Neural progenitor cell (in vitro differentiated cells): ENCODE results near the gene ENO2. TPM values are rescaled to one million over a fixed set of nuclear protein-coding genes. Genes with fewer than 3 reads are reported as not detected.

Experiments
- DNase-seq: peaks from one replicate; pipeline ENCODE4 v3.0.0-alpha.2; 2016; ENCODE audit warnings: low spot score
- H2AFZ ChIP-seq: fragments of 200-600 bp; sonication (generic); replicated peaks from 2 replicates; pipeline ENCODE4 v1.6.1; 2016; ENCODE audit warnings: antibody characterized with exemption
- H3F3A ChIP-seq: fragments of 200-600 bp; sonication (generic); 2 replicates; pipeline ENCODE4 v1.6.1; 2016; ENCODE audit warnings: antibody characterized with exemption, low read depth
- H3K27ac ChIP-seq: fragments of 200-600 bp; sonication (generic); 2 replicates; pipeline ENCODE4 v1.5.1; 2016; ENCODE audit warnings: mild to moderate bottlenecking
- H3K27me3 ChIP-seq: fragments of 200-600 bp; sonication (generic); 2 replicates; pipeline ENCODE4 v1.6.1; 2016; ENCODE audit warnings: mild to moderate bottlenecking, moderate library complexity
- H3K36me3 ChIP-seq: fragments of 200-600 bp; sonication (generic); 2 replicates; pipeline ENCODE4 v1.5.1; 2016
- H3K4me1 ChIP-seq: fragments of 200-600 bp; sonication (generic); 2 replicates; pipeline ENCODE4 v1.6.1; 2016; ENCODE audit warnings: mixed run types
- H3K4me2 ChIP-seq: fragments of 200-600 bp; sonication (generic); 2 replicates; pipeline ENCODE4 v1.6.1; 2016
- H3K4me3 ChIP-seq: fragments of 200-600 bp; sonication (generic); 2 replicates; pipeline ENCODE4 v1.5.1; 2016
- H3K79me2 ChIP-seq: fragments of 200-600 bp; sonication (generic); 2 replicates; pipeline ENCODE4 v1.6.1; 2016; ENCODE audit warnings: low read depth
- H3K9ac ChIP-seq: fragments of 200-600 bp; sonication (generic); 2 replicates; pipeline ENCODE4 v1.6.1; 2016
- H3K9me3 ChIP-seq: fragments of 200-600 bp; sonication (generic); 2 replicates; pipeline ENCODE4 v1.5.1; 2016; ENCODE audit warnings: low read depth
- H4K20me1 ChIP-seq: fragments of 200-600 bp; sonication (generic); 2 replicates; pipeline ENCODE4 v1.6.1; 2016; ENCODE audit warnings: low read depth
- H3K27ac Mint-ChIP-seq: 3 replicates; pipeline ENCODE4 v1.8.0; 2021; ENCODE audit warnings: mixed read lengths
- H3K27me3 Mint-ChIP-seq: 2 replicates; pipeline ENCODE4 v1.8.0; 2022; ENCODE audit warnings: low read depth, mild to moderate bottlenecking, inconsistent platforms, moderate library complexity, mixed read lengths; ENCODE audit not compliant: insufficient read depth
- H3K36me3 Mint-ChIP-seq: 3 replicates; pipeline ENCODE4 v1.8.0; 2021; ENCODE audit warnings: mixed read lengths
- H3K4me1 Mint-ChIP-seq: 3 replicates; pipeline ENCODE4 v1.8.0; 2021; ENCODE audit warnings: mixed read lengths
- H3K4me3 Mint-ChIP-seq: 3 replicates; pipeline ENCODE4 v1.8.0; 2021; ENCODE audit warnings: mild to moderate bottlenecking, moderate library complexity, mixed read lengths
- H3K9me3 Mint-ChIP-seq: 3 replicates; pipeline ENCODE4 v1.8.0; 2020; ENCODE audit warnings: mixed read lengths
- CTCF ChIP-seq: fragments of 200-600 bp; sonication (generic); IDR thresholded peaks from 2 replicates; pipeline ENCODE4 v1.5.1; 2017; ENCODE audit warnings: antibody characterized with exemption, mild to moderate bottlenecking
- EZH2 ChIP-seq: fragments of 200-600 bp; sonication (generic); IDR thresholded peaks from 2 replicates; pipeline ENCODE4 v1.6.1; 2017; ENCODE audit warnings: antibody characterized with exemption, mild to moderate bottlenecking, moderate library complexity
- EZH2phosphoT487 ChIP-seq: fragments of 200-600 bp; sonication (generic); IDR thresholded peaks from 2 replicates; pipeline ENCODE4 v1.6.1; 2017; ENCODE audit warnings: antibody characterized with exemption
- total RNA-seq: library from RNA; depleted of rRNA; stranded (reverse); fragments of >200 nt; gene quantifications from 2 replicates; pipeline ENCODE4 v1.2.3, GENCODE V29; 2015; ENCODE audit warnings: low replicate concordance

The ENO2 gene
- total RNA-seq, 1 donor from 2014 or later, result 82.2 TPM

GRCh38 chr12:6958609-6959057 lies 44.3 kb downstream of the ENO2 start:
- DNase-seq, result no peak
- Mint-ChIP-seq H3K36me3 (no peaks in the 10 kb centered on the region), H3K27ac (no peak overlapping the region), H3K4me3 (no peak overlapping the region), H3K4me1 (peaks cover 37% of the 10 kb centered on the region), H3K27me3 (peaks cover 8% of the 10 kb centered on the region), H3K9me3 (no peaks in the 10 kb centered on the region)
- Histone ChIP-seq H4K20me1 (no peaks in the 10 kb centered on the region), H3K27me3 (no peaks in the 10 kb centered on the region), H3K27ac (no peak overlapping the region), H3K9ac (no peak overlapping the region), H3F3A (peaks cover 24% of the 10 kb centered on the region), H3K9me3 (no peaks in the 10 kb centered on the region), H3K36me3 (no peaks in the 10 kb centered on the region), H3K4me1 (peaks cover 20% of the 10 kb centered on the region), H2AFZ (no peak overlapping the region), H3K4me2 (no peak overlapping the region), H3K4me3 (no peak overlapping the region), H3K79me2 (no peaks in the 10 kb centered on the region)
- TF ChIP-seq CTCF, result no peak
- TF ChIP-seq EZH2, result no peak
- TF ChIP-seq EZH2phosphoT487, result no peak

GRCh38 chr12:6959058-6959804 lies 44.9 kb downstream of the ENO2 start:
- Histone ChIP-seq H3K27ac (no peak overlapping the region), H3K27me3 (no peaks in the 10 kb centered on the region), H3K9me3 (no peaks in the 10 kb centered on the region), H4K20me1 (no peaks in the 10 kb centered on the region), H2AFZ (no peak overlapping the region), H3K79me2 (no peaks in the 10 kb centered on the region), H3K36me3 (no peaks in the 10 kb centered on the region), H3K9ac (no peak overlapping the region), H3K4me3 (no peak overlapping the region), H3K4me1 (peaks cover 20% of the 10 kb centered on the region), H3F3A (peaks cover 30% of the 10 kb centered on the region), H3K4me2 (no peak overlapping the region)
- no peak for DNase-seq
- Mint-ChIP-seq H3K36me3 (peaks cover under 1% of the 10 kb centered on the region), H3K4me1 (peaks cover 35% of the 10 kb centered on the region), H3K4me3 (no peak overlapping the region), H3K9me3 (no peaks in the 10 kb centered on the region), H3K27me3 (peaks cover 8% of the 10 kb centered on the region), H3K27ac (peak overlapping the region; percentile 60)
- no peak for TF ChIP-seq CTCF
- no peak for TF ChIP-seq EZH2
- no peak for TF ChIP-seq EZH2phosphoT487

GRCh38 chr12:6959805-6960592 lies 45.6 kb downstream of the ENO2 start:
- Histone ChIP-seq H3K4me1 (peaks cover 20% of the 10 kb centered on the region), H3K36me3 (no peaks in the 10 kb centered on the region), H3F3A (peaks cover 38% of the 10 kb centered on the region), H3K4me3 (no peak overlapping the region), H4K20me1 (no peaks in the 10 kb centered on the region), H3K27ac (no peak overlapping the region), H3K27me3 (no peaks in the 10 kb centered on the region), H2AFZ (no peak overlapping the region), H3K79me2 (no peaks in the 10 kb centered on the region), H3K9me3 (no peaks in the 10 kb centered on the region), H3K4me2 (no peak overlapping the region), H3K9ac (no peak overlapping the region)
- no peak for DNase-seq
- Mint-ChIP-seq H3K27ac (no peak overlapping the region), H3K9me3 (no peaks in the 10 kb centered on the region), H3K4me1 (peaks cover 38% of the 10 kb centered on the region), H3K27me3 (peaks cover 11% of the 10 kb centered on the region), H3K4me3 (no peak overlapping the region), H3K36me3 (peaks cover 3% of the 10 kb centered on the region)
- TF ChIP-seq CTCF, result no peak
- TF ChIP-seq EZH2phosphoT487, result no peak
- no peak for TF ChIP-seq EZH2
